GM12873 (cell line): Measurements from ENCODE around the gene SMARCE1.

Source experiments
- TF ChIP-seq, protein P1 (sequence below): IDR thresholded peaks from 2 replicates; pipeline ENCODE4 v1.5.1; 2012; ENCODE audit warnings: low read depth, mild to moderate bottlenecking, moderate library complexity, low read length, control low read depth; ENCODE audit not compliant: insufficient read depth; ENCODE audit errors: missing control alignments

SMARCE1 gene

DNA sequence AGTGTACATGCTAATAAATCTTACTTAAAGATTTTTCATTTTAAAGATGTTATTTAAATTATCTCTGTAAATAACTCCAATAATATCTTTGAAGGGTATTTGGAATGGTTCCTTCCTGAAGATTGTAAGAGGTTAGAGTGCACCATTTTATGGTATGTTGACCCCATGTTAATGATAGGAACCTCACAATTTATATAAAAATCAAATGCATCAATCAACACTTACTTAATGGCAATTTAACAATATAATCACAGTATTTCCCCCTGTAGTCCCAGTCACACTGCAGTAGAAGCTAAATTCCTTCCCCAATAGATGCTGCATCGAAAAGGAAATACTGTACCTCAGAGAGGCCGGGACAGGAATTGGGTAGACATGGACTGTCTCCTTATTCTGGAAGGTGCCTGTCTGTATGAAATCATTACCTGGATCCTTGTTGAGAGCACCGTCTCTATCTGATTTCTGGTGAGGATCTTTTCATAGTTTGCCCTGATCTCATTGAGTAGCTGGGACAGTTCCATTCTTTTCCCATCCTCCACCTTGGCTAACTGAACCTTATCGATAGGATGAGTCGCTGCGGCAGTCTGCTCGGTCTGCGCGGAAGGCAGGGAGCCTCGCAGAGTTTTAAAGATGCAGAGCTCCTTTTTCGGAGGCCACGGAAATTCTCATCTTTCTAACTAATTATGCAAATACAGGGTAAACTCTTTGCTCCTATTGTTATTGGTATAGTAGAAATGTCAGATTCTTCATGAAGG is 17.1 kb upstream of the SMARCE1 start, which contains the start of gene KRT222:
KRT222 (minus strand) TSS at position 596 of the 752 bp plus-strand sequence; CDS start at position 518, 78 bp downstream.
- TF ChIP-seq, protein P1, sequence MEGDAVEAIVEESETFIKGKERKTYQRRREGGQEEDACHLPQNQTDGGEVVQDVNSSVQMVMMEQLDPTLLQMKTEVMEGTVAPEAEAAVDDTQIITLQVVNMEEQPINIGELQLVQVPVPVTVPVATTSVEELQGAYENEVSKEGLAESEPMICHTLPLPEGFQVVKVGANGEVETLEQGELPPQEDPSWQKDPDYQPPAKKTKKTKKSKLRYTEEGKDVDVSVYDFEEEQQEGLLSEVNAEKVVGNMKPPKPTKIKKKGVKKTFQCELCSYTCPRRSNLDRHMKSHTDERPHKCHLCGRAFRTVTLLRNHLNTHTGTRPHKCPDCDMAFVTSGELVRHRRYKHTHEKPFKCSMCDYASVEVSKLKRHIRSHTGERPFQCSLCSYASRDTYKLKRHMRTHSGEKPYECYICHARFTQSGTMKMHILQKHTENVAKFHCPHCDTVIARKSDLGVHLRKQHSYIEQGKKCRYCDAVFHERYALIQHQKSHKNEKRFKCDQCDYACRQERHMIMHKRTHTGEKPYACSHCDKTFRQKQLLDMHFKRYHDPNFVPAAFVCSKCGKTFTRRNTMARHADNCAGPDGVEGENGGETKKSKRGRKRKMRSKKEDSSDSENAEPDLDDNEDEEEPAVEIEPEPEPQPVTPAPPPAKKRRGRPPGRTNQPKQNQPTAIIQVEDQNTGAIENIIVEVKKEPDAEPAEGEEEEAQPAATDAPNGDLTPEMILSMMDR = no peak

DNA sequence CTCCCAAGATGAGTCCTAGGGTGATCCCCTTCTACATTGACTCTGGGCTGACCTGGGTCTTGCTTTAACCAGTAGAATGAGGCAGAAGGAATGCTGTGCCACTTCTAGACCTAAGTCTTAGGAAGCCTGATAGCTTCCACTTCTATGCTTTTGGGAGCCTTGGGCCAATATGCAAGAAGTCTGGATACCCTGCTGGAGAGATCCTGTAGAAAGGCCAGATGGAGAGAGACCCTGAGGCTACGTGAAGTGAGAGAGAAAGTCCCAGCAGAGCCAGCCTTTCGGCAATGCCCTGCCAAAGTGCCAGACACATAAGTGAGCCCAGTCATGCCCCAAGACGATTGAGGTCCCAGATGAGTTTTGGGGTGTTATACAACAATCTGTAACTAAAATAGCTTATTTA is 15.6 kb upstream of the SMARCE1 start:
- TF ChIP-seq, protein P1 = no peak

DNA sequence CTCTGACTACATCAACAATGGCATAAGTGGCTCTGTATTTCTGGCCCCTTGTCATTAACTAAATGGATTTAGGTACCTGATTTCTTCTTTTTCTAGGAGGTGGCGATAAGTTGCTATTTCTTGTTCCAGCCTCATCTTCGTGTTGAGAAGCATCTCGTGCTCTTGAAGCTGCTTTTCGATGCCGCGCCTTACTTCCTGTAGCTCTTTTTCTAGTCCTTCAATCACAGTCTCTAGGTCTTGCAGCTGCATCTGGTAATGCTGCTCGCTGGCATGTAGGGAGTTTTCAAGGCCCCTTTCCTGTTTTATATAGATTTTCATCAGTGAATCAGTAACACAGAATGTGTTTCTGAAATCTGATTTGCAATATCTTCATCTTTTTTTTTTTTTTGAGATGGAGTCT is 12.3 kb upstream of the SMARCE1 start:
- TF ChIP-seq, protein P1 = no peak

DNA sequence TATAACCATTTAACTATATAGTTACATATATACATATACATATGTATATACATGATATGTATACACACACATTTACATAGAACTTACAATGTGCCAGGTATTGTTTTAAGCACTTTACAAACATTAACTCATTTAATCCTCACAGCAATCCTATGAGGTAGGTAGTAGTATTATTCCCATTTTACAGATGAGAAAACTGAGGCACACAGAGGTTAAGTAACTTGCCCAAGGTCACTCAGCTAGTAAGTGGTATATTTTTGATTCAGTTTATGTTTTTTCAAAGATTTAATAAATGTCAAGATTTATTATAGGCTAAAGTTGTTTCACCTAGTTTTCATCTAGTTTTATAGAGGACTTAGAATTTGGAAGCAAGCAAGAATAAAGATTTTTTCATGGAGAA is 10.8 kb upstream of the SMARCE1 start:
- TF ChIP-seq, protein P1 = no peak

DNA sequence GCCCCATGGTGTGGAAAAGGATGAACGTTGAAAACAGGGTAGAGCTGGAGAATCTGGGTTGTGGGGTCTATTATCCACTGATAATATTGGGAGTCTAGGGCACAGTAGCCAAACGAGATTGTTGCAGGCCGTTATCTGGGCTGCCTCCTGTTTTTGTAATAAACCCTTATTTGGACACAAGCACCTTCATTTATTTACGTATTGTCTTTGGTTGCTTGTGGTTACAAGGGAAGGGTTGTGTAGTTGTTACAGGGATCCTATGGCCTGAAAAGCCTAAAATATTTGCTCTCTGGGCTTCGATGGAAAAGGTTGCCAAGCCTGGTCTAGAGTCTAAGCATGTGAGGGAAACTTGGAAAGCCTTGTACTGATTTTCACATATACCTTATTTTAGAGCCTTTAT is 4.3 kb upstream of the SMARCE1 start:
- TF ChIP-seq, protein P1 = no peak

DNA sequence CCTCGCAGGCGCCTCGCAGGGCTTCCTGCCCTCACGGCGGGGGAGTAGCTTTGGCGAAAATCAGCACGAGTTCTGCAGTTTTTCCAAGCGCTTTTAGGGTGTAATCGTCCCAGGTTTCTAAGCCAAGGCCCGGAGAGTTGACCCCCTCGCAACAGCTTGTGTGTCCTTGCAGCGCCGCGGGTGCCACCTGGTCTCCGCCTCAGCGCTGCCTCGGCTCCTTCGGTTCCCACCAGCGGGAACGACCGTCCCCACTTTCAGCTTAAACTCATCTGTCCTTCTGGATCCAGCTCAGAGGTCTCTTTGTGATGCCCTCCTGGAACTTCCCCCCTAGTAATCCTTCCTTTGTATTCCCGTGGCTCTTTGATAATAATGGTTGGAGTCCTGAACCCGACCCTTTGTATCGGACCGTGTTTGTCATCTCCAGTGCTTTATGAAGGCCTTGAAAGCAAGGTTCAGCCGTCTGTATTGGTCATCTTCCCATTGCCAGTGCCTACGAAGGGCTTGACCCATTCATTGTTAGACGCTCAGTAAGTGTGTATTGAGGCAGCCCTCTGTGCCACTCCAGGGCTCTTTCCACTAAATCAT is 858 bp upstream of the SMARCE1 start:
- TF ChIP-seq, protein P1 = no peak

DNA sequence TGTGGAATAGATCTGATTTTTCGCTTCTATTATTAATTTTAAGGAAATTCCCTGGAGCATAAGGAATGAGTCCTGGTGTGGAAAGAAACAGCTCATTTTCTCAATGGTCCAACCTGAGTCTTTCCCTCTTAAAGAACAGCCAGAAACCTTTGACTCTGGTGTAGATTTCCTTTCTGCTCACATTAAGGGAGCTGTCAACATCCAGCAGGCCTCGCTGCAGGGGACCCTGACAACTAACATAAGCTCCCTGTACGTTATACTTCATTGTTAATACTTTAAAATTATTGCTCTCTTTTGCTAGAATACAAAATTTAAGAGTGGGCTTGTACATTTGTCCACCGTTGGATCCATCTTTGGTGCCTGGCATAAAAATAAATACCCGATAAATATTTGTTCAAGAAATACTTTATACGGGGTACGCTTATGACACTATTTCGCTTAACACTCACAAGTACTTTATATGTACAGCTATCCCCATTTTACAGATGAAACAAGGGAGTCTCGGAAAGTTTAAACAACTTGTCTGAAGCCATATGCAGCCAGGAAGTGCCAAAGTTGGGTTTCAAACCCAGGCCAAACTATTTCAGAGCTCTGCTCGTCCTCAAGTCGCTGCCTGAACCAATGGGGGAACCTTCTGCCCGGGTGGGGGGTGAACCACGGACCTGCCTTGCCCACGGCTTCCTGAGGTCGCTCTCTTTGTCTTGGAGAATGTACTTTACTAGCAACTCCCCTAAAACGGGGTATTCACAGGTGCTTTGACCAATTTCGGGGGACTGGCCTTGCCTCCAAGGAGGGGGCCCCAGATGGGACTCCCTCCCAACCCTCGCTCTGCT is 611 bp downstream of the SMARCE1 start:
- TF ChIP-seq, protein P1 = no peak
